ENCODE data around the gene CA10. TPM values are rescaled to one million over a fixed set of nuclear protein-coding genes. Genes with fewer than 3 reads are reported as not detected.

Gene CA10
- total and polyA plus RNA-seq, 8 donors: 0.09 to 2.0 (median 0.27) TPM; not detected in 4

GRCh38 chr17:51853857-51854256, 304.7 kb downstream of the CA10 start:
- Histone ChIP-seq H3K9me3 (no peaks in the 10 kb centered on the region), H3K4me3 (no peak overlapping the region), H3K27me3 (no peaks in the 10 kb centered on the region), H3K36me3 (no peaks in the 10 kb centered on the region), H3K27ac (peak overlapping the region in 1 of 4 donors; percentile 28), H3K4me1 (peaks cover 0 to 16% (median 10%) of the 10 kb centered on the region in 3 donors)
- 37% methylated on average over 5 of the region's 5 CpGs for WGBS, 2 donors
- peak in 3 of 6 donors; percentile 23 to 46 (median 44) for DNase-seq
- intact Hi-C loops (cut with DNase I): no loop called here
- TF ChIP-seq CTCF (IDR thresholded peaks at IDR 0.05): no peak
- ATAC-seq: peak; percentile 94 to 95 (median 94)
- FAIRE-seq: no peak

- intact Hi-C loops (cut with DNase I): no loop called here
- ATAC-seq (peak; percentile 58 to 66 (median 62)), DNase-seq (no peak), FAIRE-seq (no peak)
- Histone ChIP-seq H3K4me3 (no peak overlapping the region), H3K27ac (no peak overlapping the region), H3K36me3 (no peaks in the 10 kb centered on the region), H3K4me1 (peaks cover 0 to 16% (median 10%) of the 10 kb centered on the region in 3 donors), H3K9me3 (no peaks in the 10 kb centered on the region), H3K27me3 (no peaks in the 10 kb centered on the region)
- TF ChIP-seq CTCF (IDR thresholded peaks at IDR 0.05): no peak
Measured at GRCh38 chr17:51852603-51853002, 305.9 kb downstream of the CA10 start.

- FAIRE-seq (no peak), DNase-seq (no peak), ATAC-seq (no peak)
- 51 to 58% methylated on average over 3 of the region's 3 CpGs for WGBS, 2 donors
- H3K4me3 ChIP-seq: no peak overlapping the region
- H3K27me3 ChIP-seq: no peaks in the 10 kb centered on the region
- H3K27ac ChIP-seq: no peak overlapping the region
- H3K4me1 ChIP-seq: peaks cover 0 to 16% (median 10%) of the 10 kb centered on the region in 3 donors
- no peak for TF ChIP-seq CTCF (IDR thresholded peaks at IDR 0.05)
- no peaks in the 10 kb centered on the region for H3K9me3 ChIP-seq
- no peaks in the 10 kb centered on the region for H3K36me3 ChIP-seq
- intact Hi-C loops (cut with DNase I): no loop called here
Measured at GRCh38 chr17:51850201-51850600, 308.3 kb downstream of the CA10 start.

GRCh38 chr17:51848451-51848850, 310.1 kb downstream of the CA10 start:
- Histone ChIP-seq H3K27me3 (peaks cover 0 to 3% (median 0%) of the 10 kb centered on the region in 4 donors), H3K36me3 (no peaks in the 10 kb centered on the region), H3K4me3 (no peak overlapping the region), H3K9me3 (no peaks in the 10 kb centered on the region), H3K27ac (no peak overlapping the region), H3K4me1 (peaks cover 0 to 14% (median 9%) of the 10 kb centered on the region in 3 donors)
- intact Hi-C loops (cut with DNase I): no loop called here
- DNase-seq (no peak), ATAC-seq (no peak), FAIRE-seq (no peak)
- no peak for TF ChIP-seq CTCF (IDR thresholded peaks at IDR 0.05)
- 68 to 78% methylated on average over 3 of the region's 3 CpGs for WGBS, 2 donors

- DNase-seq (no peak), ATAC-seq (no peak), FAIRE-seq (no peak)
- intact Hi-C loops (cut with DNase I): no loop called here
- H3K9me3 ChIP-seq: no peaks in the 10 kb centered on the region
- H3K4me3 ChIP-seq: no peak overlapping the region
- H3K4me1 ChIP-seq: no peaks in the 10 kb centered on the region
- 94% methylated on average over 4 of the region's 4 CpGs for WGBS, 2 donors
- no peak overlapping the region for H3K27ac ChIP-seq
- H3K27me3 ChIP-seq: peaks cover 0 to 3% (median 0%) of the 10 kb centered on the region in 4 donors
- no peaks in the 10 kb centered on the region for H3K36me3 ChIP-seq
- TF ChIP-seq CTCF (IDR thresholded peaks at IDR 0.05): no peak
Measured at GRCh38 chr17:51846566-51846965, 311.9 kb downstream of the CA10 start.
